Hematopoietic multipotent progenitor cell (in vitro differentiated cells): ENCODE results near the gene DNAJC28. TPM values are rescaled to one million over a fixed set of nuclear protein-coding genes. Genes with fewer than 3 reads are reported as not detected.
"Not testable (repeated sequence)": the region's sequence is repeated elsewhere in the genome, so short reads cannot be mapped to it uniquely, and the experiment has no call there.

Experiments used
- DNase-seq, 3 donors: peaks; one replicate each; pipeline ENCODE4 v3.0.0-alpha.2; 2011 to 2015; ENCODE audit warnings: low read depth in 2 of 3, low spot score in 2 of 3
- total RNA-seq: library from RNA; depleted of rRNA; stranded (reverse); fragments of >200 nt; gene quantifications from one replicate; pipeline ENCODE4 v1.2.3, GENCODE V29; 2012

The DNAJC28 gene, protein sequence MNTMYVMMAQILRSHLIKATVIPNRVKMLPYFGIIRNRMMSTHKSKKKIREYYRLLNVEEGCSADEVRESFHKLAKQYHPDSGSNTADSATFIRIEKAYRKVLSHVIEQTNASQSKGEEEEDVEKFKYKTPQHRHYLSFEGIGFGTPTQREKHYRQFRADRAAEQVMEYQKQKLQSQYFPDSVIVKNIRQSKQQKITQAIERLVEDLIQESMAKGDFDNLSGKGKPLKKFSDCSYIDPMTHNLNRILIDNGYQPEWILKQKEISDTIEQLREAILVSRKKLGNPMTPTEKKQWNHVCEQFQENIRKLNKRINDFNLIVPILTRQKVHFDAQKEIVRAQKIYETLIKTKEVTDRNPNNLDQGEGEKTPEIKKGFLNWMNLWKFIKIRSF
- 0.54 TPM for total RNA-seq

DNA sequence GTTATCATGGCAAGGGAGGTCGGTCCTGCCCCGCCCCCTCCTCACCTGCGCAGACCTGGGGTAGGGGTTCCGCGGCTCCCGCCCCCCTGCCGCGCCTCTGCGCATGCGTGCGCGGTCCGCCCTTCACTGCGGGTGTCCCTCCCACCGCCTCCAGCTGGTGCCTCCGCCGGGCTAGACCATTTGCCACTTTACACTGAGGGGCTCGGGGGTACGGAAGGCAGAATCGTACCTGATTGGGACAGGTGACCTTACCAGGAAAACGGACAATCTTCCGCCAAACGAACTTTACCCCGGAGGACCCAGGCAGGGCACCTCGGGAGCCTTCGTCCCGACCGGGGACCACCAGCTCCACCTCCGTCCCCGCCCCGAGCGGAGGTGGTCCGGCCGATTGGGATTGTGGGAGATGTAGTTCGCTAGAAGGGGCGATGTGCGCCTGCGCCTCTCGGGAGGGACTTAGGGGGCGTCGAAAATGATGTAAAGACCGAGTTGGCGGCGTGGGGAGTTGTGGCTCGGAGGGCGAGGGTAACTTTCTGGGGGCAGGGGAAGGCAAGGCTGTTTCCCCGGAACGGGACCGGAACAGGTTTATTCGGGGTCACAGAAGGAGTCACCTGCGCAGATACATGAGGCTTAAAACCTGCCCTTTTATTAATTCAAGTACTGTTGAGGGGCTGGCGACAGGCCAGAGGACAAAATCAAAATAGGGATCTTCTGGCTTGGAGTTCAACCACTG is at the start of gene DNAJC28:
Gene DNAJC28, minus strand, starts transcription at position 344 of the 730 bp plus-strand sequence. CDS start 2,323 bp downstream, outside the sequence.
- DNase-seq: peak; percentile 85 to 98 (median 97)

DNA sequence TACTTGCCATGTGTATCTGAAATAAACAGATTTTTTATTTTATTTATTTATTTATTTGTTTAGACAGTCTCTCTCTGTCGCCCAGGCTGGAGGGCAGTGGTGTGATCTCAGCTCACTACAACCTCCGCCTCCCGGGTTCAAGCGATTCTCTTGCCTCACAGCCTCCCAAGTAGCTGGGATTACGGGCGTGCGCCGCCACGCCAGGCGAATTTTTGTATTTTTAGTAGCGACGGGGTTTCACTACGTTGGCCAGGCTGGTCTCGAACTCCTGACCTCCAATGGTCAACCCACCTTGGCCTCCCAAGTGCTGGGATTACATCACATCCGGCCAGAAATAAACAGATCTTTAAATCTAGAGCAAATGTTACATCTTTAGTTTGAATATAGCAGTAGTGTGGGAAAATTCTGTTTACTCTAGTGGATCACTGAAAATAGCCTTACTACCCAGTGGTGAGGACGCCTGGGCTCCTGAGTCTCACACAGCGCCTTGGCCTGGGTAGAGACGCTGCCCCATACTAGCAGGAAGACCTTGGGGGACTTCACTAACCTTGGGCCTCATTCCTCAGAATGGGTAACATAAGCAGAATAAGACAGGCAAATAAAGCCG is 49.7 kb upstream of the DNAJC28 start:
- peak in 1 of 3 donors; percentile 5 for DNase-seq

DNA sequence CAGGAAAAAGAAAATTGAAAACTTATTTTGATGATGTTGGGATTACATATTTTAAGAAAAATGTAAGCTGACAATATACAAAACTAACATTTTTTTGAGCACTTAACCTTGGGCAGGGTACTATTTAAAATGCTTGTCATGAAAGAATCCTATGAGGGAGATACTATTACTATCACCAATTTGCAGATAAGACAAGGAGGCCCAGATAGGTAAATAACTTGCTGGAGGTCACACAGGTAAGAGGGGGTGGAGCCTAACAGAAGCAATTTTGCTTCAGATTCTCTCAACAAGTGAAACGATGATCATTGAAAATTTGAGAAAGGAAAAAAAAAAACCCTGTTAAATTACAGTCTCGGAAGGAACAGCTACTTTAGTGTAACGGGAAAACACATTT is 49.2 kb upstream of the DNAJC28 start:
- no peak for DNase-seq

DNA sequence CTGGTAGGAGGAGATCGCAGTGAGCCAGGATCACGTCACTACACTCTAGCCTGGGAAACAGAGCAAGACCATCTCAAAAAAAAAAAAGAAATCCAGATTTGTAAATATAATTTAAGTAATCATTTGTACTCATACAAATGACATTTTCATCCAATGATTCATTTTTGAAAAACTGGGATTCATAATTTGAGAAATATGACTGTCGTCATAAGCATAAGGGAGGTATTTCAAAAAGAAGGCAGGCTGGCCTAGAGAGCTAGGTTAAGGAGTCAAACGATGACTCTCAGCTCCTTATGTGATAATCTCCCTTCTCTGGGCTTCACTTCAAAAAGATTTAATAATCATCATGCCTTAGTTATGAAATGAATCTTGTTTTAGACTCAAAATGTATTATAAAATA is 48.1 kb upstream of the DNAJC28 start:
- no peak for DNase-seq

DNA sequence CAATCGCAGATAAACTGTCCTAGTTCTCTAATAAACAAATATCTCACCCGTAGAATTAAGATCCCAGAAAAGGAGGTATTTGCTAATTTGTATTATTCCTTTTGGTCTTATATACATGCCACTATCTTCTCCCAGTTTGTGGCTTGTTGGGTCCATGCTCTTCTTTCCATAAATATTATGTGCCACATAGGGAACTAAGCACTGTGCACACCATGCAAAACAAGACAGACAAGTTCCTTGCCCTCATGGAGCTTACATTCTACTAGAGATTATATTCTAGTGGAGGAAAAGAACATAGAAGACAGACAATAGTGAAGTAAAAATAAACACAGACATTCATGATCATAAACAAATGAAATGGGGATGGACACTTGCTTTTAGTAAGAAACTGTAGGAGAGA is 45.7 kb upstream of the DNAJC28 start:
- no peak for DNase-seq

DNA sequence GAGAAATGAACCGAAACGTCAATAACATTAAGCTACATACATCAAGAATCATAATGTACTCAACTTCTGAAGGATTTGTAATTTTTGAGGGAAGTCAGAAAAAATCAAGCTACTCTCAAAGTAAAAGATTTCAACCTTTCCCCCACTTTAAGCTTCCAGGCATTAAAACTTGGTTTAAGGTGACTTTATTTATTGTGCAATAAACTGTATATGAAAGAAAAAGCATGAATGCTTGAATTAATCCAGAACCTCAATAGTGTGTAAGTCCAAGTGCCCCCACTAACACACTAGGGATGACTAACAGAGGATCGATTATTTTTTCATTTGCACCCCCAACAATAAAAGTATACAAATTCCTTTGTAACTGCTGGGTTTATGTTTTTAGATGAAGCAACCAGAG is 39.5 kb upstream of the DNAJC28 start:
- no peak for DNase-seq

DNA sequence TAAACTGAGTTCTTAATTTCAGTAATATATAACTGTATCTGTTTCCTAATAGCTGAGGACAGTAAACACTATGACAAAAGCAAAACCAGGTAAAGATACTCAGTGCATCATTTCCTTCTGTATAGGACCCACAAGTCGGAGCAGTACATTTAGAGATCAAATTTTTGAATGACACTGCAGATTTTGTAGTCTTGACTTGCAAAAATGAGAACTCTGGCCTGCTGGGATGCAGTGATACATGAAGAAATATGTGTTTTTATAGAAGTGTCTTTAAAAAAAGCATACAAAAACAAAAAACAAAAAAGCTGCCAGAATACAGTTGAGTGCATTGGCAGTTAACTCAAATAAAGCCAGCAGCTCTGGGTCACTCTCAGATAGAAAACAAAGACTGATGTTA is 31.4 kb upstream of the DNAJC28 start:
- DNase-seq: peak in 1 of 3 donors; percentile 11

DNA sequence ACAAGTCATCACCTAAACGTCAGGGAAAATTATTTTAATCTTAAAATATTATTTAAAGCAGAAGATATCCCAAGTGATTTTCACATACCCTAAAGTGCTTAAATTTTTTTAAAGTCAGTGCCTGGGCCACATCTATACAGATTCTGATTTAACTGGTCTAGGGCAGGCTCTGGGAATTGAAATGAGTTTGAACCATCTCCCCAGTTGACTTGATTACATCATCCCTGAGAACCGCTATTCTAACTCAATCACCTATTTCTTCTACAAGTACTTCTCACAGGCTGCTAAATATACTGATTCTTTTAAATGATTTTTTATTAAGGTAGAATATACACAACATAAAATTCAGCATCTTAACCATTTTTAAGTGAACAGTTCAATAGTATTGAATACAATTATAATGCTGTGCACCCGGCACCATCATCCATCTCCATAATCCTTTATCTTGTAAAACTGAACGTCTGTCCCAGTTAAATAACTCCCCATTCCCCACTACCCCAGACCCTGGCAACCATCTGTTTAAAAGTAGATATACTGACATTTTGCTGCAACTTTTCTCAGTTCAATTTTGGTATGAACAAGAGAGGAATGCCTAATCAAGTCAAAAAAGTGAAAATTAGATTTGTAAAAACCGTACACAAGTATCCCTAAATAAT is 30.9 kb upstream of the DNAJC28 start:
- DNase-seq: no peak

DNA sequence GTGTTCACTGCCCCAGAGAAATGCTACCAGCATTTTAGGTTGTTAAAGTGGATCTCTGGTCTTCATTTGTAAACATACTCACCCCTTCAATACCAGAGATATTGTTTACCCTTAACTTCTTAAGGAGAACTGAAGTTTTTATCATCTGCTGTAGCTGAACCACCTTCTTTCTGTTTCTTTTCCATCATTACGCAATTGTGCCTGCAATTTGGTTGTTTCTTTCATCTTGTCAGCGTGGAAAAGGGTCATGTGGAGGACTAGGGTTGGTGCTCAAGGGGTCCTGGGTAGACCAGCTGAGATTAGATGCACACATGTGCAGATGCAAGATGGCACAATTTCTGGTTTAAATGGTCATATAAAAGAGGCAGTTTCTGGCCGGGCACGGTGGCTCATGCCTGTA is 27.4 kb upstream of the DNAJC28 start:
- DNase-seq: no peak

DNA sequence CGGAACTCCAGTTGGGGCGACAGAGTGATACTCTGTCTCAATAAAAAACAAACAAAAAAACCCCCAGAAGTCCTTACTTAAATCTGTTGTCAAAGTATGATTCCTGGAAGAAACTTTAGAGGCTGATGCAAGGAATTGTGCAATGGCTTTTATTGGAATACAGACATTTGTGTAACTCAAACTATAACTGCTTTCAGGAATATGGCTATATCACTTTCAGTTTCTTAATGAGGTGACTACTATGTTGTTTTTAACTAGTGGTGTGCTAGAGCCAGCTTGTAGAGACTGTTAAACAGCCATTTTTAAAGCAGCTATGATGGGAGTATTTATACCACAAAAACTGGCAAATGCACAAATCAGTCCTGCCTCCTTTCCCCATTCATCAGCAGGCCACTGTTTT is 22.7 kb upstream of the DNAJC28 start:
- no peak for DNase-seq

DNA sequence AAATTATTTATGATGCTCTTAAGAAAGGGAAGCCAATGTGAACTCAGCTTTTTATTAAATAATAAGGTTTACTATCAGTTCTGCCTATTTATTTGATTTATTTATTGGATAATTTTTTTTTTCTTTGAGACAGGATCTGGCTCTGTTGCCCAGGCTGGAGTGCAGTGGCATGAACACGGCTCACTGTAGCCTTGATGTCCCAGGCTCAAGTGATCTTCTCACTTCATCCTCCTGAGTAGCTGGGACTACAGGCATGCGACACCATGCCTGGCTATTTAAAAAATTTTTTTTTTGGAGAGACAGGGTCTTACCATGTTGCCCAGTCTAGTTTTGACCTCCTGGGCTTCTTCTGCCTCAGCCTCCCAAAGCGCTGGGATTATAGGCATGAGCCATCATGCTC is 21.0 kb upstream of the DNAJC28 start:
- no peak for DNase-seq

DNA sequence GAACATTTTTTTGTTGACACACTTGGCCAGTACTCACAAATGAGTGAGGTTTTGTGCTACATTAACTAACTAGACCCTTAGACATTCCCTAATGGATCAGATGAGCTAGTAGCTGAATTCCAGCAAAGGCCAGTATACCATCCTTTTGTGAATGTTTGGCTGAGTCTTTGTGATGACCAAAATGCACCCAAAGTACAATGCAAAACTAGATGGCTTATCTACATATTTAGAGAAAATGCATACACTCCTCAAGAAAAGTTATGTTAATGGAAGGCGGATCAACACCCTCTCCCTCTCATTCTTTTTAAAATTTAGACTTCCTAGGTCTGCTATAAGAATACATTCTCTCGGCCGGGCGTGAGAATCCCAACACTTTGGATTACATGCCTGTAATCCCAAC is 20.1 kb upstream of the DNAJC28 start:
- DNase-seq: no peak

DNA sequence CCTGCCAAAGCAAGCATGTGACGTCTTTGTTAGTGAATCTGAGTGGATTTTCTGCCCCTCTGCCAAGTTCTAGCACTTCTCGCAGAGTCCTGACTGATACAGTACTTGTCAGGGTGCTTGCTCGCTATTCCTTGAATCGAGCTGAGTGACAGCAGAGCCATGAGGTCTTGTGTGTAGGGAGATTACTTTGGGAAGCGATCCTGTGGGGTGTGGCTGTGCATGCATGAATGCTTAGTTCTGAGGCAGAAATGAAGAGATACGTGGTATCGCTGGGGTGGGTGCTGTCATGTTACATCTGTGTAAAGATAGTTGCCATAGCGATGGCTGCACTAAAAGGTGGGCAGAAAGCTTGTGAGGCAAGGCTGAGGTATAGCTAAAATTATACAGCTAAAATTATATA is 19.3 kb upstream of the DNAJC28 start:
- DNase-seq: no peak

DNA sequence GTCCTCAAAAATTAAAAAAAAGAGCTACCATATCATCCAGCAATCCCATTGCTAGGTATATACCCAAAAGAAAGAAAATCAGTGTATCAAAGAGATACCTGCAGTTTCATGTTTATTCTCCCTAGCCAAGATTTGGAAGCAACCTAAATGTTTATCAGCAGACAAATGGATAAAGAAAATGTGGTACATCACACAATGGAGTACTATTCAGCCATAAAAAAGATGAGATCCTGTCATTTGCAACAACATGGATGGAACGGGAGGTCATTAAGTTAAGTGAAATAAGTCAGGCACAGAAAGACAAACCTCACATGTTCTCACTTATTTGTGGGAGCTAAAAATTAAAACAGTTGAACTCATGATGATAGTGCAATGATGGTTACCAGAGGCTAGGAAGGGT is 15.5 kb upstream of the DNAJC28 start:
- not testable (repeated sequence) for DNase-seq

DNA sequence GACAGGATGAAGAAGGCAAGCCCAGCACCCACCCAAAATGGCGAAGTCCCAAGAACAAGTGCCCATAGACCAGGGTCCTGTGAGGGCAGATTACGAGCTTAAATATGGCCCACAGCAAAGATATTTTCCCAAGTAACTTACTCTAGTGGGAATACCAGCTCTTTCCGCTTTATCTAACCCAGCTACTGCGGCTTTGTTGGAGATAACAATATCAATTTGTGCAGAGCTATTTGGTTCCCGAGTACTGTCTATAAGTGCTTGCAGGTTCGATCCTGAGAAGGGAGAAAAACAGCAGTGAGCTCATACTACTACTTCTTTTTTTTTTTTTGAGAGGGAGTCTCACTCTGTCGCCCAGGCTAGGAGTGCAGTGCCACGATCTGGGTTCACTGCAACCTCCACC is 14.3 kb upstream of the DNAJC28 start:
- DNase-seq: no peak

DNA sequence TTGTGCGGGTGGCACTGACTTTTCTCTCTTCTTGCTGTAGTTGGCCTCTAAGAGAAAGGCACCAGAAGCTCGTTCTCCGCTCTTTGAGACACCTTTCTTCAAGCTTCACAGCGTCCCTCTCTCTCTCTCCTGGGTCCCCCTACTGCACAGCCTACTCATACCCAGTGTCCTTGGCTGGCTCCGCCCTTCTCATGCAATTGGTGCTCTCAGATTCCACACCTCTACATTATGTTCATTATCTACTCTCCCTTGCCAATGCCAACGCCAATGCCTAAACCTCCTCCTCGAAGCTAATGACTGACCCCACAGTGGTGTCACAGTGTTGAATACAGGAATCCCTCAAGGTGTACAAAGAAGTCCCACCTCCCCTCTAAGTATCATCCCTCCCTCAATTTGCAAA is 4.8 kb upstream of the DNAJC28 start:
- no peak for DNase-seq

DNA sequence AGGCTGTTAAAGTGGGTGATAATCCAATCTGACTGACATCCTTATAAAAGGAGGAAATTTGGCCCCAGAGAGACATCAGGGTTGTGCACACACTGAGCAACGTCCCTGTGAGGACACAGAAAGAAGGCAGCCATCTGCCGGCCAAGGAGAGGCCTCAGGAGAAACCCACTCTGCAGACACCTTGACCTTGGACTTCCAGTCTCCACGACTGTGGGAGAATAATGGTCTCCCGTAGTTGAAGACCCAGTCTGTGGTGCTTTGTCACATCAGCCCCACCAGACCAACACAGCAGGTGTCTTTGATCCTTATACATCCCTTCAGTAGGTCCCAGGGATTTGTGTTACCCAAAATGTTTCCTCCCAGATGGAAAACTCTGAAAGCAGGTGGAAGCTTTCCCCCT is 4.2 kb upstream of the DNAJC28 start:
- DNase-seq: no peak

DNA sequence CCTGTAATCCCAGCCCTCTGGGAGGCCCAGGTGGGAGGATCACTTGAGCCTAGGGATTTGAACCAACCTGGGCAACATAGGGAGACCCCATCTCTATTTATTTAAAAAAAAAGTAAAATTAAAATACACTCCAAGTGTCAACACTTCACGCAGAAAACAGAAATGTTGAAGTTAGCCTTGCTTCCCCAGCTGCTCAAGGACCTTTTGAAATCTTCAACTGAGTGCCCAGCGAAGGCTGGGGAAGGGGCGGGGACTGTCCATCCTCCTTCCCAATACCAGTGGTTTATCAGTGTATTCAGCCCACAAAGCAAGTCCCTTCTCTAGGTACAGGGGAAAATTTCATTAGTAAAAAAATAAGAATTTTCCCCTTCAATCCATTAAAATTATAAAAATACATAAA is 2.2 kb upstream of the DNAJC28 start:
- DNase-seq: no peak

DNA sequence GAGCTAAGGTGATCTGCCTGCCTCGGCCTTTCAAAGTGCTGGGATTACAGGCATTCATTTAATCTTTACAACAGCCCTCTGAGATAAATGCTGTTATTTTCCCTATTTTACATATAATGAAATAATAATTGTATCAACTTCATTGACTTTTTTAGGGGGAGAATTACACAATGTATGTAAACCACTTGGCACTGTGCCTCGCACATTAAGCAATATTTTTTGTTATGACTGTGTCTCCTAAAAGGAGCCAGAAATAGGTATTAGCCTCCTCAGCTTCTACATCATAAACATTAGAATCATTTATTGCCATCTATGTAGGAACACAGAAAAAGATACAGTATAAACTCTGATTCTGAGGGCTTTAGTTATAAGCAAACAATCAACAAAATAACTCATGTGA is 1.1 kb upstream of the DNAJC28 start:
- DNase-seq: peak in 1 of 3 donors; percentile 10

DNA sequence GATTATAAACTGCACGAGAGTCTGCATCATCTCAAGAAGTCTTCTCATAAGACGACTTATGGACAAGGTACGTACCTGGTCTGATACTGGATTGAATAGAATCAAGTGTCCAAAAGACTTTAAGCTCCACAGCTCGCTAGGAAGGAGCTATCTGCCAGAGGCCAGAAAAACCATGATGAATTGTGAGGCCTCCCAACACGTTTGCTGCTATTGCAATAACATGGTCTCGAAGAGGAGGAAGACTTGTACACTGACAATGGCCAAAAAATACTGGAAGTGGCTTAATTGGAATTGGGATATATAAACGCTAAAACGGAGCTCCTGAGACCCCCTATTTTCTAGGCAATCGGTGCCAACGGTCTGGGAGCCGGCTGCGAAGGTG is 534 bp downstream of the DNAJC28 start:
- no peak for DNase-seq

DNA sequence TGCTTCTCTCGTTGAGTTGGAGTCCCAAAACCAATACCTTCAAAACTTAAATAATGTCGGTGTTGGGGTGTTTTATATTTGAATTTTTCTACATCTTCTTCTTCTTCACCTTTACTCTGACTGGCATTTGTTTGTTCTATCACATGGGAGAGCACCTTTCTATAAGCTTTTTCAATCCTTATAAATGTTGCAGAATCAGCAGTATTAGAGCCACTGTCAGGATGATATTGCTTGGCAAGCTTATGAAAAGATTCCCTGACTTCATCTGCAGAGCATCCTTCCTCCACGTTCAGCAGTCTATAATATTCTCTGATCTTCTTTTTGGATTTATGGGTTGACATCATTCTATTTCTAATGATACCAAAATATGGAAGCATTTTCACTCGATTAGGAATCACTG is 2.6 kb downstream of the DNAJC28 start:
- DNase-seq: no peak
